Coronary artery (tissue), 2 donors: Measurements from ENCODE around the gene TCP11L2.

ENCODE experiments used
- DNase-seq: peaks from one replicate; pipeline ENCODE4 v3.0.0-alpha.2; 2017; ENCODE audit warnings: low spot score
- H3K27ac ChIP-seq, 2 donors: fragments of 200-600 bp; sonication (generic); one replicate each; pipeline ENCODE4 v1.5.1; 2016 to 2019
- H3K4me3 ChIP-seq: fragments of 200-600 bp; sonication (generic); 2 replicates; pipeline ENCODE4 v1.5.1; 2016; ENCODE audit warnings: mild to moderate bottlenecking, moderate library complexity
- TF ChIP-seq, protein P1 (sequence below): fragments of 200-600 bp; sonication (generic); IDR thresholded peaks from one replicate; pipeline ENCODE4 v1.5.1; 2019; ENCODE audit warnings: antibody characterized with exemption

The TCP11L2 gene

DNA sequence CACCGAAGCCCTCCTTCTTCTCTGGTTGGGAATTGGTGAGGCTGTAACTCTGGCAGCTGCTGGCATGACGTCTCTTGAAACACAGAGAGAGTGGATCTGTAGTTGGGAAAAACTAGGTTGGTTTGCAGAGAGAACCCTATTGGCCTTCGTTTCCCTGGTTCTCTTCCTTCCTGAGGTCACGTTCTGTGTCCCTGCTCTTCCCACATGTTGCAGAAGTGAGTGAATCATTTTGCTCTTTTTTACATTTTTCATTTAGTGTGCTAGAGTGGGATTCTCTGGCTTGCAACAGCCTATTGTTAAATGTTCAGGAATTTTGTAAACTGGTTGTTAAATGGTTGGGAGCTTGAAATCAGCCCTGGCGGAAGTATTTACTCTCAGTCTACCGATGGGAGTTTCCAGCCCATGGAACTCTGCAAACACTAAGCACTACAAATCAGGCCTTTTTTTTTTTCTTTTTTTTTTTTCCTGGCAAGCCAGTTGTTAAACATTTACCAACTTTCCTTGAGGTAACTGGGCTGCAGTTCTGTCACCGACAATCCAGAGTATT lies 27.9 kb upstream of the TCP11L2 start:
- H3K4me3 ChIP-seq: no peak overlapping the region
- TF ChIP-seq, protein P1, sequence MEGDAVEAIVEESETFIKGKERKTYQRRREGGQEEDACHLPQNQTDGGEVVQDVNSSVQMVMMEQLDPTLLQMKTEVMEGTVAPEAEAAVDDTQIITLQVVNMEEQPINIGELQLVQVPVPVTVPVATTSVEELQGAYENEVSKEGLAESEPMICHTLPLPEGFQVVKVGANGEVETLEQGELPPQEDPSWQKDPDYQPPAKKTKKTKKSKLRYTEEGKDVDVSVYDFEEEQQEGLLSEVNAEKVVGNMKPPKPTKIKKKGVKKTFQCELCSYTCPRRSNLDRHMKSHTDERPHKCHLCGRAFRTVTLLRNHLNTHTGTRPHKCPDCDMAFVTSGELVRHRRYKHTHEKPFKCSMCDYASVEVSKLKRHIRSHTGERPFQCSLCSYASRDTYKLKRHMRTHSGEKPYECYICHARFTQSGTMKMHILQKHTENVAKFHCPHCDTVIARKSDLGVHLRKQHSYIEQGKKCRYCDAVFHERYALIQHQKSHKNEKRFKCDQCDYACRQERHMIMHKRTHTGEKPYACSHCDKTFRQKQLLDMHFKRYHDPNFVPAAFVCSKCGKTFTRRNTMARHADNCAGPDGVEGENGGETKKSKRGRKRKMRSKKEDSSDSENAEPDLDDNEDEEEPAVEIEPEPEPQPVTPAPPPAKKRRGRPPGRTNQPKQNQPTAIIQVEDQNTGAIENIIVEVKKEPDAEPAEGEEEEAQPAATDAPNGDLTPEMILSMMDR: no peak
- no peak overlapping the region for H3K27ac ChIP-seq
- DNase-seq: no peak

DNA sequence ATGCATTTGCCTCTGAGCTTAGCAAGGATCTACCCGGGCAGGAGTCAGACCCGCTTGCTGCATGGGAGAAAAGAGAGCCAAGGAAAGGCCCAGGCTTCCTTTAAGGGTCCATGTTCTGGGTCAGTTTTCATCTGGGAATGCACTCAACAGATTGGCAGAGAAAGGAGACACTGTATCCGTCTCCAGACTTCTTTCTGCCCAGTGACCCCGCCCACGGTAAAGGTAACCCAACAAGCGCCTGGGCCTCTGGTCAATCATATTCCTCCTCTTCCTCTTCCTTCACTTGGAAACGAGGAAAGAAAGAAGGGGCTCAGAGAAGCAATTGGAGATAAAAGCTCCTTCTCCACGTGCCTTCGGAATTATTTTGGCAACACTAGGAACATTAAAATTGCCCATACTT lies 27.1 kb upstream of the TCP11L2 start:
- no peak for DNase-seq
- TF ChIP-seq, protein P1: no peak
- H3K27ac ChIP-seq: no peak overlapping the region
- no peak overlapping the region for H3K4me3 ChIP-seq

DNA sequence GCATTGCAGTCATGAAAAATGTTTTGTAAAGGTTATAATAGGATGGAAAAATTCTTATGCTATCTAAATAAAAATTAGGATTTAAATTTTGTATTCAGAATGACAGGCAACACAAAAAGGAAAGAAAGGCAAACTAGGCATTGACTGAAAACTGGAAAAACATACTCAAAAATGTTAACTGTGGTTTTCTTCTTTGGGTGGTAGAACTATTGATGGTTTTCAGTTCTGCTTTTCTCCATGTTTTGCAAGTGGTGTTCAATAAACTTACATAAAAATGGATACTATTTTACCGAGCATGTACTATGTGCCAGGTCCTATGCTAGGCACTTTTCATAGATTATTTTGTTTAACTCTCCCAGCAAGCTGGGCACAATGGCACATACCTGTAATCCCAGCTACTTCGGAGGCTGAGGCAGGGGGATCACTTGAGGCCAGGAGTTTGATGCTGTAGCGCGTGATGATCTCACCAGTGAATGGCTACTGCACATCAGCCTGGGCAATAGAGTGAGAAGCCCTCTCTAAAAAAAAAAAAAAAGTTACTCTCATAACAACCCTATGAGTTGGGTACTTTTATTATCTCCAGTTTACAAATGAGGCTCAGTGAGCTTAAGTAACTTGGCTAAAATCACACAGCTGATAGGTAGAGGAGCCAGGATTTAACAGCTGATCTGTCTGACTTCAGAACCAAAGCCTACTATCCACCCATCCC lies 26.3 kb upstream of the TCP11L2 start:
- no peak for DNase-seq
- H3K27ac ChIP-seq: no peak overlapping the region
- no peak overlapping the region for H3K4me3 ChIP-seq
- TF ChIP-seq, protein P1: no peak

DNA sequence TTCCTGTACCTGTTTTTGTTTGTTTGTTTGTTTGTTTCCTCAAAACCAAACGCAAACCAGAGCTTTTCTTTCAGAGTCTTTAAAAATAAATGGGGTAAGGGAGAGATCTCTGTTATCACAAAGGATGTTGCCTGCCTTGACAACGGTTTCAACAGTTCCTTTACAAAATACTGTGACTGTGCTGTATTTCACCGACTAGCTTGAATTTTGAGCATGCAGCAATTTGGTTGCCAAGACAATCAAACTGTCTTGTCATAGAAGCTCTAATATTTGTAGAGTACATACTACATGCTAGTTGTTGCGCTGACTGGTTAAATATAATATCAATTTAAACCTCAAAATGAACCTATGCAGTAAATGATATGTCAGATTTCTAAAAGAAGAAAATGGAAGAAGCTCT lies 22.4 kb upstream of the TCP11L2 start:
- Histone ChIP-seq H3K4me3 (no peak overlapping the region), H3K27ac (no peak overlapping the region)
- TF ChIP-seq, protein P1: no peak
- no peak for DNase-seq

DNA sequence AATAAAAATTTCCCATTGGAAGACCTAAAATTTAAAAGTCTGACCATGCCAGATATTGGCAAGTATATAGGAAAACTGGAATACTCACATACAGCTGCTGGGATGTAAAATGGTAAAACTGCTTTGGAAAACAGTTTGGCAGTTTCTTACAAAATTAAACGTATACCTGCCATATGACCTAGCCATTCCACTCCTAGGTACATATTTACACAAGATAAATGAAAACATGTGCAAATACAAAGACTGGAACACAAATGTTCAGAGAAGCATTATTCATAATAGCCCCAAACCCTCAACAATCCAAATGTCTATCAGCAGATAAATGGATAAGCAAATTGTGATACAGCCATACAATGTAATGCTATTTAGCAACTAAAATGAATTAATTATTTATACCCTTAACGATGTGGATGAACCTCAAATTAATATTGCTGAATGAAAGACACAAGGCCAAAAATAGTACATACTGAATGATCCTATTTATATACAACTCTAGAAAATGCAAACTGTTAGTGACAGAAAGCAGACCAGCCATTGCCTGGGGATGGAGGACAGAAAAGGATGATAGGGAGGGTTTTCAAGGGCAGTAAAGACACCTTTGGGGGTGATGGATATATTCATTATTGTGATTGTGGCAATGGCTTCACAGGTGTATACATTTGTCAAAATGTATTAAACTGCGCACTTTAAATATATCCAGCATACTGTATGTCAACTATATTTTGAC lies 21.3 kb upstream of the TCP11L2 start:
- no peak for DNase-seq
- no peak overlapping the region for H3K27ac ChIP-seq
- H3K4me3 ChIP-seq: no peak overlapping the region
- TF ChIP-seq, protein P1: no peak

DNA sequence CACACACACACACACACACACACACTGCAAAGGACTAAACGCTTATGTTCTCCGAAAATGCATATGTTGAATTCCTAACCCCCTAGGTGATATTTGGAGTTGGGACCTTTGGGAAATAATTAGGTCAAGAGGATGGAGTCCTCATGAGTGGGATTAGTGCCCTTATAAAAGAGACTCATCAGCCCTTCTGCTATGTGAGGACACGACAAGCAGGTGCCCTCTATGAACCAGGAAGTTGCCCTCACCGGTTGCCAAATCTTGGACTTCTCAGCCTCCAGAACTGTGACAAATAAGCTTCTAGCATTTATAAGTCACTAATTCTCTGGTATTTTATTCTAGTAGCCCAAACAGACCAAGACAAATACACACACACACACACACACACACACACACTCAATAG lies 20.7 kb upstream of the TCP11L2 start:
- Histone ChIP-seq H3K27ac (no peak overlapping the region), H3K4me3 (no peak overlapping the region)
- TF ChIP-seq, protein P1: no peak
- no peak for DNase-seq
